HG03045 (cell line): Measurements from ENCODE around the gene MYH14.

Source experiments
- ATAC-seq: cut with Tn5 transposase; IDR thresholded peaks from one replicate; pipeline ENCODE4 v1.9.1; 2021; ENCODE audit warnings: mild to moderate bottlenecking, moderate library complexity; ENCODE audit not compliant: unreplicated experiment

The MYH14 gene

GRCh38 chr19:50358483-50359327 is 155.3 kb downstream of the MYH14 start:
- ATAC-seq: peak; percentile 47

DNA sequence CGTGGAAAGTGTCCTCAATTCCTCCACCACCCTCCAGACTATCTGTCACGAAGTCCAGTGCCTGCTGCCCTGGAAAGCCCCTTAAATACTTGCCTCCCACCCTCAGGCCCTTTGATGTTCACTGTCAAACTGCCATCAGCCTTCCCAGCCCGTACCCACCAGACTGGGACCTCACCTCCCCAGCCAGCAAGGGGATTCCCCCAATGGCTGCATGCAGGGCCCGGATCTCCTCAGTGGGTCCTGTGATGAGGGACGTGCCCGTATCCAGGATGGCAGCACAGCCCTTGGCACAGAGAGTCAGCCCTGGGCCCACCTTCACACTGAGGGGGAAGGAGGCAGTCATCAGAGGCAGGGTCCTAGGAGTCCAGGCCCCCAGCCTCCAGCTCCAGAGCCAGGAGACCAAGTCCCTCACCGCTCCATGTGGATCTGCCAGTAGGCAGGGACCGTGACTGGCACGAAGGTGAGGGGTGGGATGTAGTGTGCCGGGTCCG is 156.0 kb downstream of the MYH14 start:
- ATAC-seq: no peak
